HG03432 (cell line): ENCODE results near the gene NBL1.

Experiments used
- ATAC-seq: cut with Tn5 transposase; IDR thresholded peaks from one replicate; pipeline ENCODE4 v1.9.1; 2021; ENCODE audit warnings: mild to moderate bottlenecking, moderate library complexity; ENCODE audit not compliant: unreplicated experiment

Gene NBL1

GRCh38 chr1:19645411-19646251 lies 1.5 kb downstream of the NBL1 start:
- ATAC-seq = no peak

GRCh38 chr1:19646377-19647319 lies 2.5 kb downstream of the NBL1 start:
- no peak for ATAC-seq

- ATAC-seq = no peak
Observed at GRCh38 chr1:19647643-19648042, 3.5 kb downstream of the NBL1 start.

GRCh38 chr1:19648239-19648638 lies 4.1 kb downstream of the NBL1 start:
- ATAC-seq = no peak

GRCh38 chr1:19648689-19649088 lies 4.6 kb downstream of the NBL1 start:
- ATAC-seq = no peak

- no peak for ATAC-seq
Observed at GRCh38 chr1:19650416-19651140, 6.5 kb downstream of the NBL1 start.

GRCh38 chr1:19651141-19651737 lies 7.1 kb downstream of the NBL1 start:
- ATAC-seq = peak; percentile 45

- no peak for ATAC-seq
Observed at GRCh38 chr1:19654386-19654785, 10.3 kb downstream of the NBL1 start.

GRCh38 chr1:19654886-19655717 lies 11.0 kb downstream of the NBL1 start:
- no peak for ATAC-seq

GRCh38 chr1:19655718-19656080 lies 11.6 kb downstream of the NBL1 start:
- no peak for ATAC-seq

- ATAC-seq = no peak
Observed at GRCh38 chr1:19656134-19656779, 12.1 kb downstream of the NBL1 start.

GRCh38 chr1:19656780-19657466 lies 12.8 kb downstream of the NBL1 start:
- ATAC-seq = no peak

- ATAC-seq = no peak
Observed at GRCh38 chr1:19657511-19657910, 13.4 kb downstream of the NBL1 start.

- no peak for ATAC-seq
Observed at GRCh38 chr1:19658186-19658585, 14.1 kb downstream of the NBL1 start.

GRCh38 chr1:19661721-19662228 lies 17.7 kb downstream of the NBL1 start:
- ATAC-seq = no peak

GRCh38 chr1:19662313-19662712 lies 18.2 kb downstream of the NBL1 start:
- ATAC-seq = no peak

GRCh38 chr1:19664453-19665185 lies 20.5 kb downstream of the NBL1 start, which contains the start of gene HTR6:
Gene HTR6 (plus strand): TSS chr1:19664875. CDS start chr1:19665754, 879 bp downstream.
- ATAC-seq = no peak

GRCh38 chr1:19665186-19665495 lies 21.0 kb downstream of the NBL1 start:
- ATAC-seq = no peak
